Neural crest cell (in vitro differentiated cells): ENCODE data around the gene PRRC1. TPM values are rescaled to one million over a fixed set of nuclear protein-coding genes. Genes with fewer than 3 reads are reported as not detected.

Experiments
- DNase-seq: peaks from one replicate; pipeline ENCODE4 v3.0.0; 2021; ENCODE audit warnings: low read depth, mixed read lengths, low spot score
- H3K27ac Mint-ChIP-seq: one replicate; pipeline ENCODE4 v1.8.0; 2021; ENCODE audit warnings: mild to moderate bottlenecking, mixed read lengths; ENCODE audit not compliant: unreplicated experiment
- H3K27me3 Mint-ChIP-seq: 2 replicates; pipeline ENCODE4 v1.8.0; 2021; ENCODE audit warnings: low read depth, mild to moderate bottlenecking, mixed read lengths
- H3K36me3 Mint-ChIP-seq: 2 replicates; pipeline ENCODE4 v1.8.0; 2021; ENCODE audit warnings: low read depth, mild to moderate bottlenecking, mixed read lengths
- H3K4me1 Mint-ChIP-seq: 2 replicates; pipeline ENCODE4 v1.8.0; 2021; ENCODE audit warnings: mixed read lengths
- H3K4me3 Mint-ChIP-seq: one replicate; pipeline ENCODE4 v1.8.0; 2021; ENCODE audit warnings: mild to moderate bottlenecking, mixed read lengths
- H3K9me3 Mint-ChIP-seq: 2 replicates; pipeline ENCODE4 v1.8.0; 2021; ENCODE audit warnings: mixed read lengths
- CTCF ChIP-seq: fragments of 200-600 bp; sonication (generic); conservative IDR thresholded peaks from 2 replicates; pipeline ENCODE4 v1.5.0; 2021; ENCODE audit warnings: antibody characterized with exemption, mild to moderate bottlenecking
- total RNA-seq: library from RNA; stranded (reverse); gene quantifications from 2 replicates; pipeline ENCODE4 v1.2.1, GENCODE V29; 2021

The PRRC1 gene
- total RNA-seq, 1 donor from 2014 or later: 58.6 TPM

DNA sequence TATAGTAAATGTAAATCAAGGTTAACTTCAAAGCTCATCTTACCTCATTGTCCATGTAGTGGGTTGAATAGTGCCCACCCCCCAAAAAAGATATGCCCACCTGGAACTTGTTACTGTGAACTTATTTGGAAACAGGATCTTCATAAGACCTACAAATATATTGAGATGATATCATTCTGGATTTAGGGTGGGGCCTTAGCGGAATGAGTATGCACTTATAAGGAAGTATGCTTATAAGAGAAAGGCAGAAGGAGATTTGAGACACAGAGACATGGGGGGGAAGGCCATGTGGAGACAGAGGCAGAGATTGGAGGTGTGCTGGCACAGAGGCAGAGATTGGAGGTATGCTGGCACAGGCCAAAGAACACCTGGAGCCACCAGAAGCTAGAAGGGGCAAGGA lies 2.6 kb upstream of the PRRC1 start:
- no peak for DNase-seq
- H3K9me3 Mint-ChIP-seq: no peaks in the 10 kb centered on the region
- peaks cover 22% of the 10 kb centered on the region for H3K4me1 Mint-ChIP-seq
- no peak for TF ChIP-seq CTCF
- no peaks in the 10 kb centered on the region for H3K36me3 Mint-ChIP-seq
- peak overlapping the region; percentile 16 for H3K4me3 Mint-ChIP-seq
- H3K27ac Mint-ChIP-seq: no peak overlapping the region
- H3K27me3 Mint-ChIP-seq: no peaks in the 10 kb centered on the region

GRCh38 chr5:127515693-127516440 lies 1.6 kb upstream of the PRRC1 start:
- peak overlapping the region; percentile 74 for H3K4me3 Mint-ChIP-seq
- H3K9me3 Mint-ChIP-seq: no peaks in the 10 kb centered on the region
- DNase-seq: no peak
- H3K4me1 Mint-ChIP-seq: peaks cover 30% of the 10 kb centered on the region
- no peak overlapping the region for H3K27ac Mint-ChIP-seq
- TF ChIP-seq CTCF: no peak
- H3K36me3 Mint-ChIP-seq: peaks cover 6% of the 10 kb centered on the region
- H3K27me3 Mint-ChIP-seq: no peaks in the 10 kb centered on the region

DNA sequence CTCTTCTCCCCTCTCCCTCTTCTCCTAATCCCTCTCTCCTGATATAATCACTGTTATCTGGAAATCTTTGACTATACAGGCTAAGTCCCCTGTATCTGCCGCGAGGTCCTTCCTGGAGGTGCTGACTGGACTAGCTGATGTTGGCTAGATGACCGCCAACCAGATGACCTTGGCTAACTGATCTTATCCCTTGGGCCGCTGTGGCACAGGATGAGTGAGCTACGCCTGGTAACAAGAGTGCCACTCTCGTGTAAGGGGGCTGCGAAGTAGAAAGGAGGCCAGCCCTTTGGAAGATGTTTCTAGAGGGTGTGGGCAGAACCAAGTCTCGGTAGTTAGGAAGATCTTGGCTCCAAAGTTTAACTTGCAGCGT lies 345 bp upstream of the PRRC1 start:
- peaks cover 40% of the 10 kb centered on the region for H3K4me1 Mint-ChIP-seq
- peak overlapping the region; percentile 87 for H3K4me3 Mint-ChIP-seq
- peaks cover 15% of the 10 kb centered on the region for H3K36me3 Mint-ChIP-seq
- no peak for TF ChIP-seq CTCF
- peaks cover 2% of the 10 kb centered on the region for H3K9me3 Mint-ChIP-seq
- no peak overlapping the region for H3K27ac Mint-ChIP-seq
- no peak for DNase-seq
- no peaks in the 10 kb centered on the region for H3K27me3 Mint-ChIP-seq

DNA sequence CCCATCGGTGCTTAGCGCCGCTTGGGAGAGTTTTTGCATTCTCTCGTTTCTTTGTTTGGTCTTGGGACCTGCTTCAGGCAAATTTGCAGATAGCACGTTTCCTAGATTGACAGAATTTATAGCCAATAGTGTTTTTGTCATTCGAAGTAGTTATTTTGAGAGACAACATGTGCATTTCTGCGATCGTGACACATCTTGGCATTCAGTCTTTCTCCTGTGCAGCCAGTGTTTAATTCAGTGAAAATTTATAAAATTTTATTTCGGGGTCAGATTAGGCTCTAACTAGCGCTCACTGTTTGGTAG lies 830 bp downstream of the PRRC1 start:
- Mint-ChIP-seq H3K27me3 (no peaks in the 10 kb centered on the region), H3K27ac (peak overlapping the region; percentile 85), H3K4me1 (peaks cover 40% of the 10 kb centered on the region), H3K4me3 (peak overlapping the region; percentile 91), H3K9me3 (peaks cover 2% of the 10 kb centered on the region), H3K36me3 (peaks cover 15% of the 10 kb centered on the region)
- no peak for TF ChIP-seq CTCF
- no peak for DNase-seq

- Mint-ChIP-seq H3K27ac (no peak overlapping the region), H3K27me3 (no peaks in the 10 kb centered on the region), H3K9me3 (peaks cover 2% of the 10 kb centered on the region), H3K36me3 (peaks cover 17% of the 10 kb centered on the region), H3K4me1 (peaks cover 40% of the 10 kb centered on the region), H3K4me3 (peak overlapping the region; percentile 48)
- no peak for TF ChIP-seq CTCF
- no peak for DNase-seq
Observed at GRCh38 chr5:127519527-127519926, 2.1 kb downstream of the PRRC1 start.
